Measurements from ENCODE around the gene ARPIN.
A peak's percentile ranks its signal among the peaks of the same experiment; 100 is the strongest.

Gene ARPIN

GRCh38 chr15:89898146-89898545 lies 14.6 kb downstream of the ARPIN start:
- Histone ChIP-seq H3K56ac (ENCODE audit: low read length) (no peak overlapping the region), H3K23ac (ENCODE audit: low read length) (no peak overlapping the region), H3K79me1 (ENCODE audit: low read length) (peaks cover 2% of the 10 kb centered on the region), H3K36me3 (ENCODE audit: control insufficient read depth, insufficient read depth, low read length) (no peaks in the 10 kb centered on the region), H3K4me1 (ENCODE audit: control insufficient read depth, low read depth, low read length) (no peaks in the 10 kb centered on the region), H3K79me2 (ENCODE audit: control insufficient read depth, insufficient read depth, low read length) (peaks cover under 1% of the 10 kb centered on the region), H4K5ac (ENCODE audit: low read length) (no peak overlapping the region), H3K18ac (ENCODE audit: low read length) (no peak overlapping the region), H2BK120ac (ENCODE audit: low read depth, low read length) (no peak overlapping the region), H3K4ac (ENCODE audit: low read depth, low read length) (no peak overlapping the region), H3K4me3 (ENCODE audit: low read length) (no peak overlapping the region), H2BK5ac (ENCODE audit: low read length) (no peak overlapping the region), H3K27me3 (ENCODE audit: insufficient read depth, low read length, poor library complexity) (no peaks in the 10 kb centered on the region), H3K27ac (ENCODE audit: low read depth, low read length) (no peak overlapping the region), H2BK15ac (replicated peaks; ENCODE audit: low read depth) (no peak overlapping the region), H4K8ac (ENCODE audit: low read depth, low read length) (no peak overlapping the region), H3K4me2 (ENCODE audit: low read length) (no peak overlapping the region), H3K9ac (ENCODE audit: low read length) (no peak overlapping the region), H2AK5ac (ENCODE audit: low read length) (no peak overlapping the region)
- WGBS (ENCODE audit: extremely low coverage, insufficient coverage, low lambda C conversion rate): no CpG with 5 or more reads among the region's 2 CpGs
- peak; percentile 20 for DNase-seq

DNA sequence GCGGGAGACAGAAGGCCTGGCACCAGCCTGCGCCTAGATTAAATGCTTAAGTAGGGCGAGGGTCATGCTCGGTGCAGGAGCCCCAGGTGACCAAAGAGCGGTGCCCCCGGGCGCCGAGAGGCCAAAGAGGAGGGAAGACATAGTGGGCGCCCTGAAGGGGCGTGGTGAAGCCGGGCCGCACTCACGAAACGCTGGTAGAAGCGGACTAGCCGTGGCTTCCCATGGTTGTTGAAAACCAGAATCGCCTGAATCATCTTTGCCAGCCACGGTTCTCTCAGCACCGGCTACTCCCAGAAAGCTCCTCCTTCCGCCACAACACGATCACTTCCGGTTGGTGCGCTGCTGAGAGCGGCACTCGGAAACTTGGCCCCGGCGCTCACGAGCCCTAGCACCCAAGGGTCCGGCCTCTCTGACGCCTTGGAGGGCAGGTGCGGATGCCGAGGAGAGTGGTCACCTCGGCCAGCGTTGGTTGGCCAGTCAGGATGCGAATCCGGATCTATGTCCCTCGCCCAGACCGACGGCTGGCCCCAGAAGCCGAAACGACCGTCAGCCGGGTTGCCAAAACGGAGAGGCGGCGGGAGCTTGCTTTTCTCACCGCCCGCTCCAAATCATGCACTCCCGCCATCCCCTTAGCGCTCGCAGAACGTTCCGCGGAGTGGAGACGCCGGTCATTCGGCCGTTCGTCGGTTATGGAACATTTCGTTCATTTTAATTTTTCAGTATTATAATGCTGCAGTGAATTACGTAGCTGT lies 18.9 kb downstream of the ARPIN start, which contains the start of gene AP3S2:
AP3S2 (minus strand) TSS at position 299 of the 752 bp plus-strand sequence; CDS start at position 254, 45 bp downstream.
- Histone ChIP-seq H3K23ac (ENCODE audit: low read length) (no peak within 1 kb of the TSS), H3K56ac (ENCODE audit: low read length) (peak within 1 kb of the TSS; percentile 98), H2BK5ac (ENCODE audit: low read length) (no peak within 1 kb of the TSS), H3K79me2 (ENCODE audit: control insufficient read depth, insufficient read depth, low read length) (peaks cover 3% of the 10 kb centered on the region), H3K36me3 (ENCODE audit: control insufficient read depth, insufficient read depth, low read length) (no peaks in the 10 kb centered on the region), H2BK15ac (replicated peaks; ENCODE audit: low read depth) (no peak within 1 kb of the TSS), H3K4me2 (ENCODE audit: low read length) (peak within 1 kb of the TSS; percentile 79), H4K8ac (ENCODE audit: low read depth, low read length) (no peak within 1 kb of the TSS), H3K4me3 (ENCODE audit: low read length) (peak within 1 kb of the TSS; percentile 99), H3K4me1 (ENCODE audit: control insufficient read depth, low read depth, low read length) (no peaks in the 10 kb centered on the region), H3K79me1 (ENCODE audit: low read length) (peaks cover 2% of the 10 kb centered on the region), H3K18ac (ENCODE audit: low read length) (peak within 1 kb of the TSS; percentile 53), H3K27me3 (ENCODE audit: insufficient read depth, low read length, poor library complexity) (no peaks in the 10 kb centered on the region), H2BK120ac (ENCODE audit: low read depth, low read length) (no peak within 1 kb of the TSS), H4K5ac (ENCODE audit: low read length) (peak within 1 kb of the TSS; percentile 52), H3K27ac (ENCODE audit: low read depth, low read length) (peak within 1 kb of the TSS; percentile 62), H3K9ac (ENCODE audit: low read length) (peak within 1 kb of the TSS; percentile 98), H3K4ac (ENCODE audit: low read depth, low read length) (no peak within 1 kb of the TSS), H2AK5ac (ENCODE audit: low read length) (no peak within 1 kb of the TSS)
- peak; percentile 95 for DNase-seq
- no CpG with 5 or more reads among the region's 62 CpGs for WGBS (ENCODE audit: extremely low coverage, insufficient coverage, low lambda C conversion rate)

DNA sequence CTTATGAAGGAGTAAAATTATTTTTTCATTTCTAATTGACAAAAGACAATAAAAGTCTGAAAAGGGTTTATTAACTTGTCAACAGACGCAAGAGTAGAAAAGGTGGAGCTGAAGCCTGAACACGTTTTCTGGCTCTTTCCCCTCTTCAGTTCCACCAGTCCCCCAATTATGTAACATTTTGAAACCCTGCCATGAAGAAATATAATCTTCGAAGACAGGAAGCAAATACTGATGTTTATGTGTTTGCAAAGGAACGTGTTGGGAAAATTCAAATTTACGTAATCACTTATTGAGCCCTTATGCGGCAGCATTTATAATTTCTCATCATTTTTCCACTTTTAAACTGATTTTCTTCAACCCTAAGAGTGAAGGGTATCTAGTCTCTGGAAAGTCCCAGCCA lies 19.7 kb downstream of the ARPIN start:
- H3K79me2 ChIP-seq (ENCODE audit: control insufficient read depth, insufficient read depth, low read length): peaks cover 3% of the 10 kb centered on the region
- no peaks in the 10 kb centered on the region for H3K27me3 ChIP-seq (ENCODE audit: insufficient read depth, low read length, poor library complexity)
- no peak overlapping the region for H3K18ac ChIP-seq (ENCODE audit: low read length)
- H4K5ac ChIP-seq (ENCODE audit: low read length): no peak overlapping the region
- H2BK120ac ChIP-seq (ENCODE audit: low read depth, low read length): no peak overlapping the region
- H3K36me3 ChIP-seq (ENCODE audit: control insufficient read depth, insufficient read depth, low read length): peaks cover 2% of the 10 kb centered on the region
- no peak overlapping the region for H3K4ac ChIP-seq (ENCODE audit: low read depth, low read length)
- no peak overlapping the region for H3K27ac ChIP-seq (ENCODE audit: low read depth, low read length)
- no peak overlapping the region for H3K23ac ChIP-seq (ENCODE audit: low read length)
- H3K9ac ChIP-seq (ENCODE audit: low read length): peak overlapping the region; percentile 98
- H2BK15ac ChIP-seq (replicated peaks; ENCODE audit: low read depth): no peak overlapping the region
- H3K79me1 ChIP-seq (ENCODE audit: low read length): peaks cover 2% of the 10 kb centered on the region
- no peak overlapping the region for H4K8ac ChIP-seq (ENCODE audit: low read depth, low read length)
- peak overlapping the region; percentile 52 for H3K4me2 ChIP-seq (ENCODE audit: low read length)
- H3K4me1 ChIP-seq (ENCODE audit: control insufficient read depth, low read depth, low read length): no peaks in the 10 kb centered on the region
- DNase-seq: no peak
- H3K4me3 ChIP-seq (ENCODE audit: low read length): peak overlapping the region; percentile 99
- H2BK5ac ChIP-seq (ENCODE audit: low read length): no peak overlapping the region
- H2AK5ac ChIP-seq (ENCODE audit: low read length): no peak overlapping the region
- WGBS (ENCODE audit: extremely low coverage, insufficient coverage, low lambda C conversion rate): no CpG with 5 or more reads among the region's 6 CpGs
- no peak overlapping the region for H3K56ac ChIP-seq (ENCODE audit: low read length)

DNA sequence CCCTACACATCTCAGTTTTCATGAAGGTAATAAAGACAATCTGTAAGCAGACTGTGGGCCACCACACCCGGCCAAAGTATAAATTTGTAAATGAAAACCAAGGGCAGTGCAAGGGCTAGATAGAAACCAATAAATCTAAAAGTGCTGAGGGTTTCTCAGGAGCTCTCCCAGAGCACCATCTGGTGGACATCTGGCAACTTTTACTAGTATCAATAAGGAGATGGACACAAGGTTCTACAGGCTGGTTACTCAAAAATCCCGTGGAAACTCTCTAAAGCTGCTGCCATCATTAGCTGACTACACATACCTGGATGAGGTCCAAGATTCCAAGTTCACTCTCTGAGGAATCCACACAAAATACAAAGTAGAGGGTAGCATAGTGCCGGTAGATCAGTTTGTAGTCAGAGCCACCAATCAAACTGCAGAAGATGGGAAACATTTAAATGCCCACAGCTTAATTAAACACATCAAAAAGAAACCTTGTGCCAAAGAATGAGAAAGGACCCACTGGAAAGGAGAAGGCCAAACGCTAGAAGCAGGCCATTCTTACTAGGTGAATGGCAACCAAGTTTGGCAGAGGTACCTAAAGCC lies 24.4 kb downstream of the ARPIN start:
- Histone ChIP-seq H2BK120ac (ENCODE audit: low read depth, low read length) (no peak overlapping the region), H3K79me2 (ENCODE audit: control insufficient read depth, insufficient read depth, low read length) (peaks cover 3% of the 10 kb centered on the region), H4K8ac (ENCODE audit: low read depth, low read length) (no peak overlapping the region), H3K4me3 (ENCODE audit: low read length) (no peak overlapping the region), H4K5ac (ENCODE audit: low read length) (no peak overlapping the region), H3K18ac (ENCODE audit: low read length) (no peak overlapping the region), H2BK5ac (ENCODE audit: low read length) (no peak overlapping the region), H3K4ac (ENCODE audit: low read depth, low read length) (no peak overlapping the region), H2BK15ac (replicated peaks; ENCODE audit: low read depth) (no peak overlapping the region), H3K79me1 (ENCODE audit: low read length) (no peaks in the 10 kb centered on the region), H3K4me2 (ENCODE audit: low read length) (no peak overlapping the region), H3K4me1 (ENCODE audit: control insufficient read depth, low read depth, low read length) (no peaks in the 10 kb centered on the region), H2AK5ac (ENCODE audit: low read length) (no peak overlapping the region), H3K23ac (ENCODE audit: low read length) (no peak overlapping the region), H3K27me3 (ENCODE audit: insufficient read depth, low read length, poor library complexity) (no peaks in the 10 kb centered on the region), H3K27ac (ENCODE audit: low read depth, low read length) (no peak overlapping the region), H3K36me3 (ENCODE audit: control insufficient read depth, insufficient read depth, low read length) (peaks cover 2% of the 10 kb centered on the region), H3K9ac (ENCODE audit: low read length) (no peak overlapping the region), H3K56ac (ENCODE audit: low read length) (no peak overlapping the region)
- peak; percentile 59 for DNase-seq
- WGBS (ENCODE audit: extremely low coverage, insufficient coverage, low lambda C conversion rate): no CpG with 5 or more reads among the region's 4 CpGs

DNA sequence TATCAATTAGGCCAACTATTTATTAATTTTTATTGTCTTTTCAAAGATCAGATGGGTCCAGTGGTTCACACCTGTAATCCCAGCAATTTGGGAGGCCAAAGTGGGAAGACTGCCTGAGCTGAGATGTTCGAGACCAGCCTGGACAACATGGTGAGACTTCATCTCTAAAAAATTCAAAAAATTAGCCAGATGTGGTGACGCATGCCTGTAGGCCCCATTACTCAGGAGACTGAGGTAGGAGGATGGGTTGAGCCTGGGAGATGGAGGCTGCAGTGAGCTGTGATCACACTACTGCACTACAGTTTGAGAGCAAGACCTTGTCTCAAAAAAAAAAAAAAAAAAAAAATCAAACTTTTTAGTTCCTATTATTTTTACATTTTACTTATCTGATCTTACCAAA lies 27.1 kb downstream of the ARPIN start:
- Histone ChIP-seq H3K79me1 (ENCODE audit: low read length) (no peaks in the 10 kb centered on the region), H4K8ac (ENCODE audit: low read depth, low read length) (no peak overlapping the region), H3K23ac (ENCODE audit: low read length) (no peak overlapping the region), H3K4me2 (ENCODE audit: low read length) (no peak overlapping the region), H3K4ac (ENCODE audit: low read depth, low read length) (no peak overlapping the region), H2BK120ac (ENCODE audit: low read depth, low read length) (no peak overlapping the region), H2BK5ac (ENCODE audit: low read length) (no peak overlapping the region), H3K4me1 (ENCODE audit: control insufficient read depth, low read depth, low read length) (no peaks in the 10 kb centered on the region), H3K27ac (ENCODE audit: low read depth, low read length) (no peak overlapping the region), H3K79me2 (ENCODE audit: control insufficient read depth, insufficient read depth, low read length) (no peaks in the 10 kb centered on the region), H4K5ac (ENCODE audit: low read length) (no peak overlapping the region), H2BK15ac (replicated peaks; ENCODE audit: low read depth) (no peak overlapping the region), H3K9ac (ENCODE audit: low read length) (no peak overlapping the region), H3K4me3 (ENCODE audit: low read length) (no peak overlapping the region), H3K56ac (ENCODE audit: low read length) (no peak overlapping the region), H2AK5ac (ENCODE audit: low read length) (no peak overlapping the region), H3K27me3 (ENCODE audit: insufficient read depth, low read length, poor library complexity) (no peaks in the 10 kb centered on the region), H3K36me3 (ENCODE audit: control insufficient read depth, insufficient read depth, low read length) (peaks cover 2% of the 10 kb centered on the region), H3K18ac (ENCODE audit: low read length) (no peak overlapping the region)
- DNase-seq: no peak
- WGBS (ENCODE audit: extremely low coverage, insufficient coverage, low lambda C conversion rate): no CpG with 5 or more reads among the region's 2 CpGs
